A549 treated with AZD9567 at 1 μM for 4 hours (cell line): Measurements from ENCODE around the gene OR5AS1. TPM values are rescaled to one million over a fixed set of nuclear protein-coding genes. Genes with fewer than 3 reads are reported as not detected.

Experiments
- total RNA-seq: library from RNA; stranded (reverse); fragments of 200-300 nt; extraction: Qiagen RNA extraction; gene quantifications from 5 replicates; pipeline ENCODE4 v1.2.3, GENCODE V29; 2022; ENCODE audit not compliant: insufficient read depth

The OR5AS1 gene
- total RNA-seq: not detected in 5 replicates

GRCh38 chr11:56027354-56027753 lies at the start of gene OR5AS1:
OR5AS1 (plus strand) TSS chr11:56027654; CDS start chr11:56030419, 2,765 bp downstream.

GRCh38 chr11:55994525-55994924 lies 32.9 kb upstream of the OR5AS1 start, which contains the start of gene OR5F1:
OR5F1 (minus strand) TSS chr11:55994625; CDS start chr11:55994625, 0 bp downstream.

Other genes starting within 250 kb of the OR5AS1 start
- not detected in 5 replicates for gene OR5D14, start 232.1 kb upstream of the OR5AS1 start, total RNA-seq
- gene OR5L1, start 216.3 kb upstream of the OR5AS1 start, total RNA-seq: not detected in 5 replicates
- gene OR5D18, start 208.0 kb upstream of the OR5AS1 start, total RNA-seq: not detected in 5 replicates
- gene OR5L2, start 200.4 kb upstream of the OR5AS1 start, total RNA-seq: not detected in 5 replicates
- gene OR5D16, start 188.9 kb upstream of the OR5AS1 start, total RNA-seq: not detected in 5 replicates
- not detected in 5 replicates for gene TRIM51, start 144.4 kb upstream of the OR5AS1 start, total RNA-seq
- not detected in 5 replicates for gene OR5W2, start 113.1 kb upstream of the OR5AS1 start, total RNA-seq
- not detected in 5 replicates for gene OR5I1, start 91.3 kb upstream of the OR5AS1 start, total RNA-seq
- not detected in 5 replicates for gene OR10AG1, start 57.7 kb upstream of the OR5AS1 start, total RNA-seq
- gene OR5F1, start 33.0 kb upstream of the OR5AS1 start, total RNA-seq: not detected in 5 replicates
- gene OR8I2, start 65.7 kb downstream of the OR5AS1 start, total RNA-seq: not detected in 5 replicates
- not detected in 5 replicates for gene OR8H2, start 76.0 kb downstream of the OR5AS1 start, total RNA-seq
- gene OR8H3, start 94.7 kb downstream of the OR5AS1 start, total RNA-seq: not detected in 5 replicates
- not detected in 5 replicates for gene OR8J3, start 112.5 kb downstream of the OR5AS1 start, total RNA-seq
- gene OR8K5, start 132.7 kb downstream of the OR5AS1 start, total RNA-seq: not detected in 5 replicates
- not detected in 5 replicates for gene OR5J2, start 149.0 kb downstream of the OR5AS1 start, total RNA-seq
- gene OR5T2, start 206.6 kb downstream of the OR5AS1 start, total RNA-seq: not detected in 5 replicates
- gene OR5T3, start 224.6 kb downstream of the OR5AS1 start, total RNA-seq: not detected in 5 replicates
- gene OR5T1, start 246.5 kb downstream of the OR5AS1 start, total RNA-seq: not detected in 5 replicates